ENCODE data around the gene CMTM6.

Gene CMTM6

GRCh38 chr3:32460031-32460749, 42.5 kb downstream of the CMTM6 start:
- H3K9me3 ChIP-seq (ENCODE audit: control insufficient read depth, low read length): no peaks in the 10 kb centered on the region
- no peaks in the 10 kb centered on the region for H3K27me3 ChIP-seq (ENCODE audit: control insufficient read depth, insufficient read depth, low read length)
- no peak overlapping the region for H3K9ac ChIP-seq
- no peaks in the 10 kb centered on the region for H3K36me3 ChIP-seq (ENCODE audit: control insufficient read depth, insufficient read depth, low read length)
- no peak for TF ChIP-seq CTCF (IDR thresholded peaks at IDR 0.05)
- H3K4me1 ChIP-seq: no peaks in the 10 kb centered on the region
- no peak overlapping the region for H3K4me3 ChIP-seq (ENCODE audit: low read depth, low read length)
- H3K4me2 ChIP-seq (ENCODE audit: low read length): no peak overlapping the region
- no peak overlapping the region for H2AFZ ChIP-seq
- H3K79me2 ChIP-seq: no peaks in the 10 kb centered on the region
- no peak overlapping the region for H3K27ac ChIP-seq

DNA sequence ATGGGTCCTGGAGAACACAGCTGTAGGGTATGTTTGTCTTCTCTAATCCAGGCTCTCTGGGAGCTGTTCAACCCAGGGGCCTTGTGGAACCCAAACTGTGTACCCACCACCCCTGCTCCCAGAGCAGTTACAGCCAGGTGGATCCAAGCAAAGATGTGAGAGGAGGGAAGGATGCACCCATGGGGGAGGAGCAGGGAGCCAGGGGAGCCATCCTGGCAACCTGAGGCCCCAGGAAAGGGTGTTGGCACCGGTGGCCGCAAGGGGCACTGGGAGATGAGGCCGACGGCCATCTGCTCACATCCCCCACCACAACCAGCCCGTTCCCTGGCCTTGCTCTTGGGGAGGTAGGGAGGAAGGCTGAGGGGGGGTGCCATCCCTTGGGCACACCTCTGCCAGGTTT, 43.2 kb downstream of the CMTM6 start:
- no peak for TF ChIP-seq CTCF (IDR thresholded peaks at IDR 0.05)
- Histone ChIP-seq H2AFZ (no peak overlapping the region), H3K27me3 (ENCODE audit: control insufficient read depth, insufficient read depth, low read length) (no peaks in the 10 kb centered on the region), H3K79me2 (no peaks in the 10 kb centered on the region), H3K27ac (no peak overlapping the region), H3K4me2 (ENCODE audit: low read length) (no peak overlapping the region), H3K36me3 (ENCODE audit: control insufficient read depth, insufficient read depth, low read length) (no peaks in the 10 kb centered on the region), H3K9me3 (ENCODE audit: control insufficient read depth, low read length) (no peaks in the 10 kb centered on the region), H3K4me1 (no peaks in the 10 kb centered on the region), H3K4me3 (ENCODE audit: low read depth, low read length) (no peak overlapping the region), H3K9ac (no peak overlapping the region)

GRCh38 chr3:32457971-32458471, 44.6 kb downstream of the CMTM6 start:
- H3K36me3 ChIP-seq (ENCODE audit: control insufficient read depth, insufficient read depth, low read length): no peaks in the 10 kb centered on the region
- no peaks in the 10 kb centered on the region for H3K79me2 ChIP-seq
- H3K4me3 ChIP-seq (ENCODE audit: low read depth, low read length): no peak overlapping the region
- no peak overlapping the region for H3K9ac ChIP-seq
- no peaks in the 10 kb centered on the region for H3K9me3 ChIP-seq (ENCODE audit: control insufficient read depth, low read length)
- H3K27me3 ChIP-seq (ENCODE audit: control insufficient read depth, insufficient read depth, low read length): no peaks in the 10 kb centered on the region
- no peak overlapping the region for H3K27ac ChIP-seq
- TF ChIP-seq CTCF (IDR thresholded peaks at IDR 0.05): no peak
- no peak overlapping the region for H3K4me2 ChIP-seq (ENCODE audit: low read length)
- H2AFZ ChIP-seq: no peak overlapping the region
- no peaks in the 10 kb centered on the region for H3K4me1 ChIP-seq

GRCh38 chr3:32456429-32457130, 46.1 kb downstream of the CMTM6 start:
- Histone ChIP-seq H3K4me3 (ENCODE audit: low read depth, low read length) (no peak overlapping the region), H3K4me1 (no peaks in the 10 kb centered on the region), H3K79me2 (no peaks in the 10 kb centered on the region), H3K9ac (no peak overlapping the region), H2AFZ (no peak overlapping the region), H3K4me2 (ENCODE audit: low read length) (no peak overlapping the region), H3K9me3 (ENCODE audit: control insufficient read depth, low read length) (no peaks in the 10 kb centered on the region), H3K27me3 (ENCODE audit: control insufficient read depth, insufficient read depth, low read length) (no peaks in the 10 kb centered on the region), H3K27ac (no peak overlapping the region), H3K36me3 (ENCODE audit: control insufficient read depth, insufficient read depth, low read length) (no peaks in the 10 kb centered on the region)
- no peak for TF ChIP-seq CTCF (IDR thresholded peaks at IDR 0.05)
